ENCODE data around the gene TUBGCP6.

Gene TUBGCP6

DNA sequence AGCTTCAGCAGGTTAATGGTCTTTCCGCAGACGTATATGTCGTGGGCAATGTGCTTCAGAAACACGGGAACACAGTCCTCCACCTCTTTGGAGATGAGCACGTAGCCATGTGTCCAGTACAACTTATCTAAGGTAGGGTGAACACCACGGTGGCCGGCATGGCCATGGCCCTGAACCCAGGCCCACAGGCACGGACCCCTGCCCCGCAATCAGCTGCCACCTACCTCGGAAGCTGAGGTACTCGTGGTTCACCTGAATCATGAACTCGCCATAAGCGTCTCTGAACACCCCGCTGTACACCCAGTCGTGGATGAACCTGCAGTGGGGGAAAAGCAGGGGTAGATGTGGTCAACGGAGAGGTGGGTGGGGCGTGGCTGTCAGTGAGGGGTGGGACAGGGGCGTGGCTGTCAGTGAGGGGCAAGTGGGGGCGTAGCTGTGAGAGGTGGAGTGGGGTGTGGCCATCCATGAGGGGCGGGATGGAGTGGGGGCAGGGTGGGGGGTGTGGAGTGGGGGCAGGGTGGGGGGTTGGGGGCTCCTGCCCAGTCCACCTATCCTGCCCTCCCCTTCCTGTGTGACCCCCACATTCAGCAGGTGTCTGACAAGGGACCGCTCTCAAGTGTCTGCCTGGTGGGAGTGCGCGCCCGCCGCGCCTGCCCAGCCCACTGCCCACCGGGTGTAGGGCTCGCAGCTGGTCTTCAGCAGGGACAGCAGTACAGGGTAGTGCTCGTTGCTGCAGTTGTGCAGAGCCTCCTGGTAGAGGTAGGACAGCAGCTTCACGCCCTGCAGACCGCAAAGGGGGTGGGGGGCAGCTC, 18.6 kb downstream of the TUBGCP6 start:
- no peak overlapping the region for H3K9ac ChIP-seq (ENCODE audit: low read depth in 1 of 2, low read length in 2 of 2)
- H3K36me3 ChIP-seq (ENCODE audit: control insufficient read depth in 1 of 2, insufficient read depth in 2 of 2, low read length in 2 of 2): peaks cover 25 to 66% of the 10 kb centered on the region in 2 donors
- H3K27ac ChIP-seq (ENCODE audit: low read depth, low read length): no peak overlapping the region
- no peaks in the 10 kb centered on the region for H3K9me3 ChIP-seq (ENCODE audit: control insufficient read depth in 1 of 2, low read length in 2 of 2)
- no peaks in the 10 kb centered on the region for H3K27me3 ChIP-seq (ENCODE audit: control insufficient read depth in 1 of 2, insufficient read depth in 2 of 2, low read length in 2 of 2)
- H3K4me3 ChIP-seq (ENCODE audit: low read depth in 1 of 2, low read length in 2 of 2): no peak overlapping the region
- no peaks in the 10 kb centered on the region for H3K4me1 ChIP-seq (ENCODE audit: control insufficient read depth in 1 of 2, insufficient read depth in 2 of 2, low read length in 2 of 2)

DNA sequence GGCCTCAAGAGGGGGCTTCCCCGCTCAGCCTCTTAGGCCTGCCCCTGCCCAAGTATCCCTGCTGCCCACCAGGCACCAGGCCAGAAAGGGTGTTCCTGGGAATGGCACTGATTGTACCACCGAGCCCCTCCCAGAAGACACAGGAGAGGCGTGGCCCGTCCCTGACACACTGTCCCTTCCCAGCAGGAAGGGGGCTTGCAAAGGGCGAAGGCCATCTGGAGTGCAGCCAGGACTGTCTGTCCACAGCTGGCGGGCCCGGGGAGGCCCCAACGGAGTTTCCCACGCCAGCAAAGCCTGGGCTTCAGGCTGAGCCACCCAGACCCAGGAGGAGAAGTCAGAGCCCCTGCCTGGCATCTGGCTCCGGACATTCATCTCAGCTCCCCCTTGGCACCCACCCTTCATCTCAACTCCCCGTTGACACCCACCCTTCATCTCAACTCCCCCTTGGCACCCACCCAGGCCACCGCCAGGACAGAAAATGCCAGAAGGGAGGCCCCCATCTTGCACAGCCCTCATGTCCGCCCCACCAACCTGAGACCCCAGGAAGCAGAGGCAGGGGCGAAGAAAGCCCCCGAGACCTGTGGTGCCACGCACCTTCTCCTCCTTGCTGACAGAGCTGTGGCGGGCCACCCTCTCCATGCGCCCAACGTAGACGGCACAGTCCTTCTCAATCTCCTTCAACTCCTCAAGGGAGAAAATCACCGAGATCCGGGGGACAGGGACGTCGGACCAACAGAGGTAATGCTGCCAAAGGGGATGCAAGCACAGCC, 19.4 kb downstream of the TUBGCP6 start:
- no peak overlapping the region for H3K9ac ChIP-seq (ENCODE audit: low read depth in 1 of 2, low read length in 2 of 2)
- H3K9me3 ChIP-seq (ENCODE audit: control insufficient read depth in 1 of 2, low read length in 2 of 2): no peaks in the 10 kb centered on the region
- H3K36me3 ChIP-seq (ENCODE audit: control insufficient read depth in 1 of 2, insufficient read depth in 2 of 2, low read length in 2 of 2): peaks cover 30 to 74% of the 10 kb centered on the region in 2 donors
- H3K4me1 ChIP-seq (ENCODE audit: control insufficient read depth in 1 of 2, insufficient read depth in 2 of 2, low read length in 2 of 2): no peaks in the 10 kb centered on the region
- H3K4me3 ChIP-seq (ENCODE audit: low read depth in 1 of 2, low read length in 2 of 2): no peak overlapping the region
- no peak overlapping the region for H3K27ac ChIP-seq (ENCODE audit: low read depth, low read length)
- H3K27me3 ChIP-seq (ENCODE audit: control insufficient read depth in 1 of 2, insufficient read depth in 2 of 2, low read length in 2 of 2): no peaks in the 10 kb centered on the region

- Histone ChIP-seq H3K9me3 (ENCODE audit: control insufficient read depth in 1 of 2, low read length in 2 of 2) (no peaks in the 10 kb centered on the region), H3K9ac (ENCODE audit: low read depth in 1 of 2, low read length in 2 of 2) (no peak overlapping the region), H3K27me3 (ENCODE audit: control insufficient read depth in 1 of 2, insufficient read depth in 2 of 2, low read length in 2 of 2) (no peaks in the 10 kb centered on the region), H3K4me3 (ENCODE audit: low read depth in 1 of 2, low read length in 2 of 2) (no peak overlapping the region), H3K4me1 (ENCODE audit: control insufficient read depth in 1 of 2, insufficient read depth in 2 of 2, low read length in 2 of 2) (peaks cover 0 to 4% of the 10 kb centered on the region in 2 donors), H3K27ac (ENCODE audit: low read depth, low read length) (no peak overlapping the region), H3K36me3 (ENCODE audit: control insufficient read depth in 1 of 2, insufficient read depth in 2 of 2, low read length in 2 of 2) (peaks cover 33 to 75% of the 10 kb centered on the region in 2 donors)
These were observed 20.8 kb downstream of the TUBGCP6 start for GRCh38 chr22:50224071-50224470.

DNA sequence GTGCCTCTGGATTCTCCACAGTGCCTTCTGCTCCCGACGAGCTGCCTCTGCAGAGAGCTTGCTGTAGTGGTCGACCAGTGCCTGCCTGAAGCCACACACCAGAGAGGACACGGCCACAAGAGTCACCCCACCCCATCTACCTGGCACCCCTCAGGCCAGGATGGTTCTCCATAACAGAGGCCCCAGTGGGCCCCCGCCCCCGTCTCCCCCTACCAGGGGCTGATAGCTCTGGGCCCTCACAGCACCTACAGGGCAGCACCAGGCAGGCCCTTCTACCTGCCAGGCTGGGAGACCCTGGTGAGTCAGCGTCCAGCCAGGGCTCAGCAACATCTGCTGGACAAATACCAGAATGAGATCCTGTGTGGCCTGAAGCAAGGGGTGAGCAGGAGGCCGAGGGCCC, 22.3 kb downstream of the TUBGCP6 start:
- Histone ChIP-seq H3K4me1 (ENCODE audit: control insufficient read depth in 1 of 2, insufficient read depth in 2 of 2, low read length in 2 of 2) (peaks cover 0 to 4% of the 10 kb centered on the region in 2 donors), H3K9ac (ENCODE audit: low read depth in 1 of 2, low read length in 2 of 2) (no peak overlapping the region), H3K27ac (ENCODE audit: low read depth, low read length) (no peak overlapping the region), H3K4me3 (ENCODE audit: low read depth in 1 of 2, low read length in 2 of 2) (no peak overlapping the region), H3K36me3 (ENCODE audit: control insufficient read depth in 1 of 2, insufficient read depth in 2 of 2, low read length in 2 of 2) (peaks cover 43 to 84% of the 10 kb centered on the region in 2 donors), H3K27me3 (ENCODE audit: control insufficient read depth in 1 of 2, insufficient read depth in 2 of 2, low read length in 2 of 2) (no peaks in the 10 kb centered on the region), H3K9me3 (ENCODE audit: control insufficient read depth in 1 of 2, low read length in 2 of 2) (no peaks in the 10 kb centered on the region)

- Histone ChIP-seq H3K4me3 (ENCODE audit: low read depth in 1 of 2, low read length in 2 of 2) (no peak overlapping the region), H3K27me3 (ENCODE audit: control insufficient read depth in 1 of 2, insufficient read depth in 2 of 2, low read length in 2 of 2) (no peaks in the 10 kb centered on the region), H3K27ac (ENCODE audit: low read depth, low read length) (no peak overlapping the region), H3K9me3 (ENCODE audit: control insufficient read depth in 1 of 2, low read length in 2 of 2) (no peaks in the 10 kb centered on the region), H3K4me1 (ENCODE audit: control insufficient read depth in 1 of 2, insufficient read depth in 2 of 2, low read length in 2 of 2) (peaks cover 0 to 4% of the 10 kb centered on the region in 2 donors), H3K36me3 (ENCODE audit: control insufficient read depth in 1 of 2, insufficient read depth in 2 of 2, low read length in 2 of 2) (peaks cover 43 to 85% of the 10 kb centered on the region in 2 donors), H3K9ac (ENCODE audit: low read depth in 1 of 2, low read length in 2 of 2) (no peak overlapping the region)
These were observed 23.2 kb downstream of the TUBGCP6 start for GRCh38 chr22:50221410-50222300.

GRCh38 chr22:50220603-50221409, 24.0 kb downstream of the TUBGCP6 start:
- Histone ChIP-seq H3K27me3 (ENCODE audit: control insufficient read depth in 1 of 2, insufficient read depth in 2 of 2, low read length in 2 of 2) (no peaks in the 10 kb centered on the region), H3K4me1 (ENCODE audit: control insufficient read depth in 1 of 2, insufficient read depth in 2 of 2, low read length in 2 of 2) (peaks cover 0 to 4% of the 10 kb centered on the region in 2 donors), H3K27ac (ENCODE audit: low read depth, low read length) (no peak overlapping the region), H3K9me3 (ENCODE audit: control insufficient read depth in 1 of 2, low read length in 2 of 2) (no peaks in the 10 kb centered on the region), H3K9ac (ENCODE audit: low read depth in 1 of 2, low read length in 2 of 2) (no peak overlapping the region), H3K36me3 (ENCODE audit: control insufficient read depth in 1 of 2, insufficient read depth in 2 of 2, low read length in 2 of 2) (peaks cover 38 to 87% of the 10 kb centered on the region in 2 donors), H3K4me3 (ENCODE audit: low read depth in 1 of 2, low read length in 2 of 2) (no peak overlapping the region)

DNA sequence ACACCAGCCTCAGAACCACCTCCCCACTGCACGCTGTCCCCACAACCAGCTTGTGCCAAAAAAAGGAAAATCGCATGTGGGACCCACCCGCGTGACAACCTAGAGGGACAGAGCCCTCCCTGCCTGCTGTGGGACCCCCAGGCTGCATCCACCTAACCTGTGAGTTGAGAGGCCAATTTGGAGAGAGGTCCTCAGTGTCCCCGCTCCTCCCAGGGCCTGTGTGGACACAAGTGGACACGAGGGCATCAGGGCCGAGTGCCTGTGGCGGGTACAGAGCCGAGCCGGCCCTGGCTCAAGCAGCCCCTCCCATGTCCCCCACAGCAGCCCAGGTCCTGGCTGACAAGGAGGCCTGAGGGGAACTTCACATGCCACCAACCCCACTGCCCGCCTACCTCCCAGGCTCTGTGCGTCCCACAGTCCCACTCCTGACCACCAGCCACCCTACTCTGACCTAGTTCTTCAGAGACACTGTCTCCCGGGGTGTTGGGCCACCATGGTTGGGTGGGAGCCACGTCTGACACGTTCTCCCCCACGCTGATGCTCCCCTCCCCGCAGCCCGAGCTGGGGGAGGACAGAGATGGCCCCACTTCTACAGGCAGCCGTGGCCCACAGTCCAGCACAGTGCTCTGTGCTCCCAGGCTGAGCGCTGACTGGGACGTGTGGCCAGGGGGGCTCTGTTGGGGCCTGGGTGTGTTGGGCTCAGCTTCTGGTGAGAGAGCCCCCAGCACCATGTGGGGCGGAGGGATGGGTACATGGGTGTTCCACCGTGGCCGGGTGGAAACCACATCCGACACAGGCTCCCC, 24.8 kb downstream of the TUBGCP6 start:
- H3K4me3 ChIP-seq (ENCODE audit: low read depth in 1 of 2, low read length in 2 of 2): no peak overlapping the region
- H3K9ac ChIP-seq (ENCODE audit: low read depth in 1 of 2, low read length in 2 of 2): no peak overlapping the region
- no peaks in the 10 kb centered on the region for H3K27me3 ChIP-seq (ENCODE audit: control insufficient read depth in 1 of 2, insufficient read depth in 2 of 2, low read length in 2 of 2)
- peaks cover 40 to 87% of the 10 kb centered on the region in 2 donors for H3K36me3 ChIP-seq (ENCODE audit: control insufficient read depth in 1 of 2, insufficient read depth in 2 of 2, low read length in 2 of 2)
- peaks cover 0 to 4% of the 10 kb centered on the region in 2 donors for H3K4me1 ChIP-seq (ENCODE audit: control insufficient read depth in 1 of 2, insufficient read depth in 2 of 2, low read length in 2 of 2)
- no peaks in the 10 kb centered on the region for H3K9me3 ChIP-seq (ENCODE audit: control insufficient read depth in 1 of 2, low read length in 2 of 2)
- no peak overlapping the region for H3K27ac ChIP-seq (ENCODE audit: low read depth, low read length)

DNA sequence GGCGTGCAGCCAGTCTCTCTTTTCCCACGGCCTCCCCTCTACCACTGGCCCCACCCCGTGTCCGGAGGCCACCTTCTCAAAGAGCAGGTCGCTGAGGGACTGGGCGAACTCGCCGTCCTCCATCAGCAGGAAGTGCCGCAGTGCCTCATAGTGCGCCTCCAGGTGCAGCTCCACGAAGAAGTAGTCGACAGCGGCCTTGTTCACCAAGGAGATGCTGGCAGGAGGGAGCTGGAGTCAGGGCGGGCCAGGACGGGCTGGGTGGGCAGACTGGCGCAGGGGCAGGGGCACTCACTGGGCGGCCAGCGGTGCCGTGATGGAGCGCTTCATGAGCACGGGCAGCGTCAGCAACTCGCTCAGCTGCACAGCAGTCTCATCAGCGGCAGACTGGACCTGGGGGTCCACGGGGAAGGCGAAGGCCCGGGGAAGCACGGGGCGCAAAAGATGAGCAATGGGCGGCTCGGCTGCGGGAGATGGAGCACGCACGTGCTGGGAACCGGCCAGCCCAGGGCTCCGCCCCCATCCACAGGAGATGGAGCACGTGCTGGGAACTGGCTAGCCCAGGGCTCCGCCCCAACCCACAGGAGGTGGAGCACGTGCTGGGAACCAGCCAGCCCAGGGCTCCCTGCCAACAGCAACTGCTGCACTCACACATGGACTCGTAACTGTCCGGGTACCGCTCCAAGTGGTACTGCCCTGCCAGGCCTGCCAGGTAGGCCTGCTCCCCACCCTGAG, 25.7 kb downstream of the TUBGCP6 start:
- Histone ChIP-seq H3K27ac (ENCODE audit: low read depth, low read length) (no peak overlapping the region), H3K4me3 (ENCODE audit: low read depth in 1 of 2, low read length in 2 of 2) (no peak overlapping the region), H3K27me3 (ENCODE audit: control insufficient read depth in 1 of 2, insufficient read depth in 2 of 2, low read length in 2 of 2) (no peaks in the 10 kb centered on the region), H3K4me1 (ENCODE audit: control insufficient read depth in 1 of 2, insufficient read depth in 2 of 2, low read length in 2 of 2) (peaks cover 0 to 4% of the 10 kb centered on the region in 2 donors), H3K9ac (ENCODE audit: low read depth in 1 of 2, low read length in 2 of 2) (no peak overlapping the region), H3K9me3 (ENCODE audit: control insufficient read depth in 1 of 2, low read length in 2 of 2) (no peaks in the 10 kb centered on the region), H3K36me3 (ENCODE audit: control insufficient read depth in 1 of 2, insufficient read depth in 2 of 2, low read length in 2 of 2) (peaks cover 41 to 88% of the 10 kb centered on the region in 2 donors)

Data from duodenal mucosa (tissue), 2 donors.